GM12864 (cell line): ENCODE data around the gene HPN.

Experiments used
- DNase-seq: peaks from one replicate; pipeline ENCODE4 v3.0.0-alpha.2; 2011; ENCODE audit warnings: low read depth
- H3K4me3 ChIP-seq: 2 replicates; pipeline ENCODE4 v1.5.1; 2011; ENCODE audit warnings: mild to moderate bottlenecking, low read depth, low read length, control low read depth
- CTCF ChIP-seq: IDR thresholded peaks from 2 replicates; pipeline ENCODE4 v1.5.1; 2011; ENCODE audit warnings: low read depth, mild to moderate bottlenecking, moderate library complexity, low read length, control low read depth, inconsistent platforms; ENCODE audit errors: missing control alignments

The HPN gene

GRCh38 chr19:35034588-35035382 is 6.7 kb upstream of the HPN start:
- no peak for DNase-seq
- no peak overlapping the region for H3K4me3 ChIP-seq

GRCh38 chr19:35037716-35038622 is 3.6 kb upstream of the HPN start:
- no peak for TF ChIP-seq CTCF
- DNase-seq = no peak
- H3K4me3 ChIP-seq = no peak overlapping the region

More at GRCh38 chr19:35034588-35035382, 6.7 kb upstream of the HPN start:
- TF ChIP-seq CTCF = no peak

GRCh38 chr19:35038623-35039512 is 2.7 kb upstream of the HPN start:
- no peak overlapping the region for H3K4me3 ChIP-seq
- DNase-seq = no peak
- no peak for TF ChIP-seq CTCF

- TF ChIP-seq CTCF = no peak
- DNase-seq = no peak
- no peak overlapping the region for H3K4me3 ChIP-seq
These were observed 1.4 kb upstream of the HPN start for GRCh38 chr19:35039881-35040825.

- no peak for DNase-seq
- TF ChIP-seq CTCF = no peak
- H3K4me3 ChIP-seq = no peak overlapping the region
These were observed 534 bp upstream of the HPN start for GRCh38 chr19:35040826-35041547.
